ENCODE measurements around the gene KRT82.
A peak's percentile ranks its signal among the peaks of the same experiment; 100 is the strongest.

Gene KRT82

GRCh38 chr12:52372216-52373154 is 33.6 kb downstream of the KRT82 start:
- Histone ChIP-seq H3K9ac (ENCODE audit: low read depth in 1 of 2, low read length in 2 of 2) (no peak overlapping the region), H3K36me3 (ENCODE audit: control insufficient read depth in 2 of 2, insufficient read depth in 2 of 2, low read length in 2 of 2) (no peaks in the 10 kb centered on the region), H3K4me1 (ENCODE audit: control insufficient read depth in 2 of 2, insufficient read depth in 2 of 2, low read length in 2 of 2) (no peaks in the 10 kb centered on the region), H3K27ac (ENCODE audit: low read depth in 2 of 2, low read length in 2 of 2) (no peak overlapping the region), H3K27me3 (ENCODE audit: control insufficient read depth in 2 of 2, insufficient read depth in 2 of 2, low read length in 2 of 2) (peaks cover 2 to 4% of the 10 kb centered on the region in 2 donors), H3K4me3 (ENCODE audit: low read length in 2 of 2) (no peak overlapping the region), H3K9me3 (ENCODE audit: control insufficient read depth in 2 of 2, low read length in 2 of 2) (no peaks in the 10 kb centered on the region)

- H3K27me3 ChIP-seq (ENCODE audit: control insufficient read depth in 2 of 2, insufficient read depth in 2 of 2, low read length in 2 of 2): peaks cover 2 to 4% of the 10 kb centered on the region in 2 donors
- H3K9ac ChIP-seq (ENCODE audit: low read depth in 1 of 2, low read length in 2 of 2): no peak overlapping the region
- H3K4me1 ChIP-seq (ENCODE audit: control insufficient read depth in 2 of 2, insufficient read depth in 2 of 2, low read length in 2 of 2): no peaks in the 10 kb centered on the region
- H3K36me3 ChIP-seq (ENCODE audit: control insufficient read depth in 2 of 2, insufficient read depth in 2 of 2, low read length in 2 of 2): no peaks in the 10 kb centered on the region
- peak overlapping the region in 1 of 2 donors; percentile 3 for H3K27ac ChIP-seq (ENCODE audit: low read depth in 2 of 2, low read length in 2 of 2)
- no peak overlapping the region for H3K4me3 ChIP-seq (ENCODE audit: low read length in 2 of 2)
- H3K9me3 ChIP-seq (ENCODE audit: control insufficient read depth in 2 of 2, low read length in 2 of 2): no peaks in the 10 kb centered on the region
These were observed 34.4 kb downstream of the KRT82 start for GRCh38 chr12:52371716-52372115.

GRCh38 chr12:52370926-52371608 is 35.1 kb downstream of the KRT82 start:
- peaks cover 2 to 4% of the 10 kb centered on the region in 2 donors for H3K27me3 ChIP-seq (ENCODE audit: control insufficient read depth in 2 of 2, insufficient read depth in 2 of 2, low read length in 2 of 2)
- H3K36me3 ChIP-seq (ENCODE audit: control insufficient read depth in 2 of 2, insufficient read depth in 2 of 2, low read length in 2 of 2): no peaks in the 10 kb centered on the region
- H3K4me3 ChIP-seq (ENCODE audit: low read length in 2 of 2): no peak overlapping the region
- H3K9me3 ChIP-seq (ENCODE audit: control insufficient read depth in 2 of 2, low read length in 2 of 2): no peaks in the 10 kb centered on the region
- H3K4me1 ChIP-seq (ENCODE audit: control insufficient read depth in 2 of 2, insufficient read depth in 2 of 2, low read length in 2 of 2): no peaks in the 10 kb centered on the region
- no peak overlapping the region for H3K9ac ChIP-seq (ENCODE audit: low read depth in 1 of 2, low read length in 2 of 2)
- H3K27ac ChIP-seq (ENCODE audit: low read depth in 2 of 2, low read length in 2 of 2): peak overlapping the region; percentile 3 to 16

- Histone ChIP-seq H3K9me3 (ENCODE audit: control insufficient read depth in 2 of 2, low read length in 2 of 2) (no peaks in the 10 kb centered on the region), H3K27me3 (ENCODE audit: control insufficient read depth in 2 of 2, insufficient read depth in 2 of 2, low read length in 2 of 2) (peaks cover 2 to 4% of the 10 kb centered on the region in 2 donors), H3K9ac (ENCODE audit: low read depth in 1 of 2, low read length in 2 of 2) (no peak overlapping the region), H3K4me1 (ENCODE audit: control insufficient read depth in 2 of 2, insufficient read depth in 2 of 2, low read length in 2 of 2) (no peaks in the 10 kb centered on the region), H3K36me3 (ENCODE audit: control insufficient read depth in 2 of 2, insufficient read depth in 2 of 2, low read length in 2 of 2) (no peaks in the 10 kb centered on the region), H3K4me3 (ENCODE audit: low read length in 2 of 2) (no peak overlapping the region), H3K27ac (ENCODE audit: low read depth in 2 of 2, low read length in 2 of 2) (no peak overlapping the region)
These were observed 36.3 kb downstream of the KRT82 start for GRCh38 chr12:52369809-52370208.

- Histone ChIP-seq H3K27ac (ENCODE audit: low read depth in 2 of 2, low read length in 2 of 2) (no peak overlapping the region), H3K9me3 (ENCODE audit: control insufficient read depth in 2 of 2, low read length in 2 of 2) (no peaks in the 10 kb centered on the region), H3K27me3 (ENCODE audit: control insufficient read depth in 2 of 2, insufficient read depth in 2 of 2, low read length in 2 of 2) (peaks cover 2 to 4% of the 10 kb centered on the region in 2 donors), H3K36me3 (ENCODE audit: control insufficient read depth in 2 of 2, insufficient read depth in 2 of 2, low read length in 2 of 2) (no peaks in the 10 kb centered on the region), H3K9ac (ENCODE audit: low read depth in 1 of 2, low read length in 2 of 2) (no peak overlapping the region), H3K4me1 (ENCODE audit: control insufficient read depth in 2 of 2, insufficient read depth in 2 of 2, low read length in 2 of 2) (no peaks in the 10 kb centered on the region), H3K4me3 (ENCODE audit: low read length in 2 of 2) (no peak overlapping the region)
These were observed 36.9 kb downstream of the KRT82 start for GRCh38 chr12:52369211-52369610.

- Histone ChIP-seq H3K4me1 (ENCODE audit: control insufficient read depth in 2 of 2, insufficient read depth in 2 of 2, low read length in 2 of 2) (no peaks in the 10 kb centered on the region), H3K27me3 (ENCODE audit: control insufficient read depth in 2 of 2, insufficient read depth in 2 of 2, low read length in 2 of 2) (peaks cover 2 to 4% of the 10 kb centered on the region in 2 donors), H3K36me3 (ENCODE audit: control insufficient read depth in 2 of 2, insufficient read depth in 2 of 2, low read length in 2 of 2) (no peaks in the 10 kb centered on the region), H3K9me3 (ENCODE audit: control insufficient read depth in 2 of 2, low read length in 2 of 2) (no peaks in the 10 kb centered on the region), H3K9ac (ENCODE audit: low read depth in 1 of 2, low read length in 2 of 2) (no peak overlapping the region), H3K27ac (ENCODE audit: low read depth in 2 of 2, low read length in 2 of 2) (no peak overlapping the region), H3K4me3 (ENCODE audit: low read length in 2 of 2) (no peak overlapping the region)
These were observed 37.6 kb downstream of the KRT82 start for GRCh38 chr12:52368508-52368907.

GRCh38 chr12:52367876-52368275 is 38.3 kb downstream of the KRT82 start:
- peaks cover 2 to 4% of the 10 kb centered on the region in 2 donors for H3K27me3 ChIP-seq (ENCODE audit: control insufficient read depth in 2 of 2, insufficient read depth in 2 of 2, low read length in 2 of 2)
- no peak overlapping the region for H3K27ac ChIP-seq (ENCODE audit: low read depth in 2 of 2, low read length in 2 of 2)
- no peaks in the 10 kb centered on the region for H3K4me1 ChIP-seq (ENCODE audit: control insufficient read depth in 2 of 2, insufficient read depth in 2 of 2, low read length in 2 of 2)
- no peaks in the 10 kb centered on the region for H3K36me3 ChIP-seq (ENCODE audit: control insufficient read depth in 2 of 2, insufficient read depth in 2 of 2, low read length in 2 of 2)
- H3K4me3 ChIP-seq (ENCODE audit: low read length in 2 of 2): no peak overlapping the region
- no peaks in the 10 kb centered on the region for H3K9me3 ChIP-seq (ENCODE audit: control insufficient read depth in 2 of 2, low read length in 2 of 2)
- H3K9ac ChIP-seq (ENCODE audit: low read depth in 1 of 2, low read length in 2 of 2): no peak overlapping the region

GRCh38 chr12:52366738-52367485 is 39.2 kb downstream of the KRT82 start, which contains the start of gene KRT85:
Gene KRT85 (minus strand): TSS chr12:52367481. CDS start chr12:52367405, 76 bp downstream.
- H3K9ac ChIP-seq (ENCODE audit: low read depth in 1 of 2, low read length in 2 of 2): no peak within 1 kb of the TSS
- H3K27me3 ChIP-seq (ENCODE audit: control insufficient read depth in 2 of 2, insufficient read depth in 2 of 2, low read length in 2 of 2): peaks cover 2 to 4% of the 10 kb centered on the region in 2 donors
- H3K36me3 ChIP-seq (ENCODE audit: control insufficient read depth in 2 of 2, insufficient read depth in 2 of 2, low read length in 2 of 2): no peaks in the 10 kb centered on the region
- no peak within 1 kb of the TSS for H3K4me3 ChIP-seq (ENCODE audit: low read length in 2 of 2)
- no peak within 1 kb of the TSS for H3K27ac ChIP-seq (ENCODE audit: low read depth in 2 of 2, low read length in 2 of 2)
- no peaks in the 10 kb centered on the region for H3K4me1 ChIP-seq (ENCODE audit: control insufficient read depth in 2 of 2, insufficient read depth in 2 of 2, low read length in 2 of 2)
- no peaks in the 10 kb centered on the region for H3K9me3 ChIP-seq (ENCODE audit: control insufficient read depth in 2 of 2, low read length in 2 of 2)

- Histone ChIP-seq H3K4me3 (ENCODE audit: low read length in 2 of 2) (no peak overlapping the region), H3K27ac (ENCODE audit: low read depth in 2 of 2, low read length in 2 of 2) (no peak overlapping the region)
These were observed 41.1 kb downstream of the KRT82 start for GRCh38 chr12:52364901-52365489.

More at GRCh38 chr12:52364901-52365489, 41.1 kb downstream of the KRT82 start:
- no peaks in the 10 kb centered on the region for H3K4me1 ChIP-seq (ENCODE audit: control insufficient read depth in 2 of 2, insufficient read depth in 2 of 2, low read length in 2 of 2)
- H3K9ac ChIP-seq (ENCODE audit: low read depth in 1 of 2, low read length in 2 of 2): no peak overlapping the region
- no peaks in the 10 kb centered on the region for H3K36me3 ChIP-seq (ENCODE audit: control insufficient read depth in 2 of 2, insufficient read depth in 2 of 2, low read length in 2 of 2)
- no peaks in the 10 kb centered on the region for H3K9me3 ChIP-seq (ENCODE audit: control insufficient read depth in 2 of 2, low read length in 2 of 2)
- peaks cover 2 to 4% of the 10 kb centered on the region in 2 donors for H3K27me3 ChIP-seq (ENCODE audit: control insufficient read depth in 2 of 2, insufficient read depth in 2 of 2, low read length in 2 of 2)
